ENCODE results near the gene RTCA.

DNA sequence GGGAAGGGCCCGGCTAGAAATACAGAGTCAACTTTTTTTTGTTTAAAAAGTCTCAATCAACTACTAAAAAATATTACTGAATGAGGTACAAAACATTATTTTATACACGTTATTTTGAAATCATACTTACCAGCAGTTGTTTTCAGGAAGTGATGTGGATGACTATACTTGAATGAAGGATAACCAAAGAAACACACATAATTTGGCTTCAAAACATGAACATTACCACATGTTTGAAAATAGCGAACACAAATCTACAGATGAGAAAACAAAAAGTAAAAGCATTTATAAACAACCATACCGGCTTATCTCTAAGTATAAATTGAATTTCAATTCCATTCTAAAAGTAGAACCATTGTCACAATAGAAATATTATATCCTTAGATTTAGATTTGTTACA is 25.4 kb upstream of the RTCA start:
- TF ChIP-seq POLR2A (IDR thresholded peaks at IDR 0.05) (no peak), CTCF (IDR thresholded peaks at IDR 0.05) (no peak), EP300 (IDR thresholded peaks at IDR 0.05; ENCODE audit: low read depth) (no peak), POLR2AphosphoS5 (IDR thresholded peaks at IDR 0.05) (no peak)
